HepG2 (cell line): ENCODE data around the gene GALNT17. TPM values are rescaled to one million over a fixed set of nuclear protein-coding genes. Genes with fewer than 3 reads are reported as not detected.

Experiments
- CCDC6 ChIP-seq: sonication (generic); formaldehyde crosslinking; IDR thresholded peaks from 2 replicates; pipeline ENCODE4 v1.8.1; 2022; ENCODE audit warnings: mild to moderate bottlenecking, missing genetic modification reagents, moderate library complexity
- MTF2 ChIP-seq: sonication (generic); formaldehyde crosslinking; IDR thresholded peaks from 2 replicates; pipeline ENCODE4 v1.5.0; 2020; ENCODE audit warnings: missing genetic modification reagents, borderline replicate concordance
- RAD21 ChIP-seq: fragments of 450-650 bp; formaldehyde crosslinking; IDR thresholded peaks from 2 replicates; pipeline ENCODE4 v1.5.0; 2020; ENCODE audit warnings: mild to moderate bottlenecking
- SOX6 ChIP-seq, 2 experiments: fragments of 450-650 bp in 1 of 2; sonication (generic) in 1 of 2; formaldehyde crosslinking in 1 of 2; IDR thresholded peaks; 2 replicates each; pipeline versions ENCODE4 v1.4.0 to v1.6.1; 2017 to 2020; ENCODE audit warnings: antibody characterized with exemption in 1 of 2, mild to moderate bottlenecking in 1 of 2, missing genetic modification reagents in 1 of 2
- ZMYM3 ChIP-seq: sonication (generic); formaldehyde crosslinking; IDR thresholded peaks from 2 replicates; pipeline ENCODE4 v1.5.1; 2020; ENCODE audit warnings: mild to moderate bottlenecking, missing genetic modification reagents
- ZNF501 ChIP-seq: sonication (generic); formaldehyde crosslinking; IDR thresholded peaks from 2 replicates; pipeline ENCODE4 v1.5.1; 2020; ENCODE audit warnings: mild to moderate bottlenecking, moderate library complexity, missing genetic modification reagents
- polyA plus RNA-seq, 8 experiments: library from polyadenylated mRNA; depleted of rRNA in 3 of 8; stranded (reverse) in 7 of 8; unstranded in 1 of 8; fragments of >200 nt; fragmentation: Illumina TruSeq in 4 of 8; extraction: Trizol in 4 of 8; gene quantifications; 2 replicates each; pipeline versions ENCODE4 v1.2.1 to v1.2.3, GENCODE V29; 2011 to 2016; ENCODE audit warnings: low read depth in 4 of 8, missing spikeins in 1 of 8, mixed read lengths in 1 of 8; ENCODE audit not compliant: insufficient read depth in 1 of 8
- total RNA-seq, 5 experiments: library from RNA; depleted of rRNA; stranded (reverse); fragments of >200 nt; fragmentation: Illumina TruSeq; extraction: Trizol; gene quantifications; 2 replicates each; pipeline ENCODE4 v1.2.3, GENCODE V29; 2016; ENCODE audit warnings: low read depth in 1 of 5
- TF ChIP-seq, protein P1 (sequence below): IDR thresholded peaks from 2 replicates; pipeline ENCODE4 v1.6.1; 2016; ENCODE audit warnings: low read depth, control low read depth
- TF ChIP-seq, protein P2 (sequence below): sonication (generic); formaldehyde crosslinking; IDR thresholded peaks from 2 replicates; pipeline ENCODE4 v1.5.1; 2020; ENCODE audit warnings: mild to moderate bottlenecking, missing genetic modification reagents, moderate library complexity
- TF ChIP-seq, protein P3 (sequence below): sonication (generic); formaldehyde crosslinking; IDR thresholded peaks from 2 replicates; pipeline ENCODE4 v1.9.0; 2022; ENCODE audit warnings: missing genetic modification reagents, mild to moderate bottlenecking, borderline replicate concordance
- TF ChIP-seq, protein P4 (sequence below): sonication (generic); formaldehyde crosslinking; IDR thresholded peaks from 2 replicates; pipeline ENCODE4 v1.8.0; 2022; ENCODE audit warnings: mild to moderate bottlenecking, missing genetic modification reagents, moderate library complexity
- TF ChIP-seq, protein P5 (sequence below): IDR thresholded peaks from 2 replicates; pipeline ENCODE4 v1.6.1; 2012; ENCODE audit warnings: inconsistent platforms
- TF ChIP-seq, protein P6 (sequence below): sonication (generic); formaldehyde crosslinking; IDR thresholded peaks from 2 replicates; pipeline ENCODE4 v1.4.0; 2020; ENCODE audit warnings: mild to moderate bottlenecking, missing genetic modification reagents
- TF ChIP-seq, protein P7 (sequence below): sonication (generic); formaldehyde crosslinking; IDR thresholded peaks from 2 replicates; pipeline ENCODE4 v1.5.0; 2020; ENCODE audit warnings: mild to moderate bottlenecking, missing genetic modification reagents, moderate library complexity
- TF ChIP-seq, protein P8 (sequence below): sonication (generic); formaldehyde crosslinking; IDR thresholded peaks from 2 replicates; pipeline ENCODE4 v1.8.1; 2023; ENCODE audit warnings: mild to moderate bottlenecking, missing genetic modification reagents, borderline replicate concordance

GALNT17 gene
- total and polyA plus RNA-seq, 2 of the 13 experiments (the other 11 are each of a cell fraction or from before 2014, with no cell fraction given): not detected

DNA sequence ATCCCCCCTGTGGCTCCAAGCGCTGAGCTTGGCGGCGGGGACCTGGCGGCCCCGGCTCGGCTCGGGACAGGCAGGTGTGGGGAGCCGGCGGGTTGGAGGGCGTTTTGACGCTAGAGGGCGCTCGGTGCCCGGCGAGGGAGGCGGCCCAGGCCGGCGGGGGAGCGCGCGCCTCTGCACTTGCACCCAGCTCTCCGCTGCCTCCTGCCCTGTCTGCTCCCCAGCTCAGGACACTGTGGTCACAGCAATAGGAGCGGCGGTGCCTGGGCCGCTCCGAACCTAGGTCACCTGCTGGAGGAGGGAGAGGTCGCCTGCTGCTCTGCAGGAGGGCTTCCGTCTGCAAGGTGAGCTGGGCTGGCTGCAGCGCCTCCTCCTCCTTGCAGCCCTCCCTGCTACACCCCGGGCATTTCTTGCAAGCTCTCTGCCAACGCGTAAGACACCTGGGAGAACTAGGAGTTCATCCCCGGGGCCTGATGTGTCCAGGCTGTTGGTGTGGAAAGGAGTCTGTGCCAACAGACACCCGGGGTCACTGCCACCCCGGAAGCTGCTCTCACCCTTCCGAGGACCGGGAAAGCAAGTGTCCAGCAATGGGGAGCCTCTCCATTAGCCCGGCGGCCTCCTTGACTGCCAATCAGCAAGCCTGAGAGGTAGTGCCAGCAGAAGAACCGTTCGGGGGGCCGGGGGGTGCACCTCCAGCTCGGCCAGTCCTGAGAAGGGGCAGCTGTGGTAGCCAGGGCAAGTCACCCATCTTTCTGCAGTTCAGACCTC lies 620.4 kb downstream of the GALNT17 start (continued):
- TF ChIP-seq, protein P1, sequence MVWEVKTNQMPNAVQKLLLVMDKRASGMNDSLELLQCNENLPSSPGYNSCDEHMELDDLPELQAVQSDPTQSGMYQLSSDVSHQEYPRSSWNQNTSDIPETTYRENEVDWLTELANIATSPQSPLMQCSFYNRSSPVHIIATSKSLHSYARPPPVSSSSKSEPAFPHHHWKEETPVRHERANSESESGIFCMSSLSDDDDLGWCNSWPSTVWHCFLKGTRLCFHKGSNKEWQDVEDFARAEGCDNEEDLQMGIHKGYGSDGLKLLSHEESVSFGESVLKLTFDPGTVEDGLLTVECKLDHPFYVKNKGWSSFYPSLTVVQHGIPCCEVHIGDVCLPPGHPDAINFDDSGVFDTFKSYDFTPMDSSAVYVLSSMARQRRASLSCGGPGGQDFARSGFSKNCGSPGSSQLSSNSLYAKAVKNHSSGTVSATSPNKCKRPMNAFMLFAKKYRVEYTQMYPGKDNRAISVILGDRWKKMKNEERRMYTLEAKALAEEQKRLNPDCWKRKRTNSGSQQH (CRISPR knock-in tag): 0 out of 2 replicates have a peak, but pooled peaks have one; percentile 48
- TF ChIP-seq SOX6 (IDR thresholded peaks at IDR 0.05) (no peak), SOX6 (CRISPR knock-in tag; IDR thresholded peaks at IDR 0.05) (peak; percentile 13; the same call in 1 of the 2 replicates), ZNF501 (0 out of 2 replicates have a peak, but pooled peaks have one; percentile 26), MTF2 (CRISPR knock-in tag) (peak; percentile 59; the same call in 1 of the 2 replicates), ZMYM3 (peak; percentile 69), CCDC6 (CRISPR knock-in tag) (no peak), RAD21 (CRISPR knock-in tag) (peak; percentile 83)
- TF ChIP-seq, protein P2, sequence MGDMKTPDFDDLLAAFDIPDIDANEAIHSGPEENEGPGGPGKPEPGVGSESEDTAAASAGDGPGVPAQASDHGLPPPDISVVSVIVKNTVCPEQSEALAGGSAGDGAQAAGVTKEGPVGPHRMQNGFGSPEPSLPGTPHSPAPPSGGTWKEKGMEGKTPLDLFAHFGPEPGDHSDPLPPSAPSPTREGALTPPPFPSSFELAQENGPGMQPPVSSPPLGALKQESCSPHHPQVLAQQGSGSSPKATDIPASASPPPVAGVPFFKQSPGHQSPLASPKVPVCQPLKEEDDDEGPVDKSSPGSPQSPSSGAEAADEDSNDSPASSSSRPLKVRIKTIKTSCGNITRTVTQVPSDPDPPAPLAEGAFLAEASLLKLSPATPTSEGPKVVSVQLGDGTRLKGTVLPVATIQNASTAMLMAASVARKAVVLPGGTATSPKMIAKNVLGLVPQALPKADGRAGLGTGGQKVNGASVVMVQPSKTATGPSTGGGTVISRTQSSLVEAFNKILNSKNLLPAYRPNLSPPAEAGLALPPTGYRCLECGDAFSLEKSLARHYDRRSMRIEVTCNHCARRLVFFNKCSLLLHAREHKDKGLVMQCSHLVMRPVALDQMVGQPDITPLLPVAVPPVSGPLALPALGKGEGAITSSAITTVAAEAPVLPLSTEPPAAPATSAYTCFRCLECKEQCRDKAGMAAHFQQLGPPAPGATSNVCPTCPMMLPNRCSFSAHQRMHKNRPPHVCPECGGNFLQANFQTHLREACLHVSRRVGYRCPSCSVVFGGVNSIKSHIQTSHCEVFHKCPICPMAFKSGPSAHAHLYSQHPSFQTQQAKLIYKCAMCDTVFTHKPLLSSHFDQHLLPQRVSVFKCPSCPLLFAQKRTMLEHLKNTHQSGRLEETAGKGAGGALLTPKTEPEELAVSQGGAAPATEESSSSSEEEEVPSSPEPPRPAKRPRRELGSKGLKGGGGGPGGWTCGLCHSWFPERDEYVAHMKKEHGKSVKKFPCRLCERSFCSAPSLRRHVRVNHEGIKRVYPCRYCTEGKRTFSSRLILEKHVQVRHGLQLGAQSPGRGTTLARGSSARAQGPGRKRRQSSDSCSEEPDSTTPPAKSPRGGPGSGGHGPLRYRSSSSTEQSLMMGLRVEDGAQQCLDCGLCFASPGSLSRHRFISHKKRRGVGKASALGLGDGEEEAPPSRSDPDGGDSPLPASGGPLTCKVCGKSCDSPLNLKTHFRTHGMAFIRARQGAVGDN: peak; percentile 31; the same call in 1 of the 2 replicates
- TF ChIP-seq, protein P3, sequence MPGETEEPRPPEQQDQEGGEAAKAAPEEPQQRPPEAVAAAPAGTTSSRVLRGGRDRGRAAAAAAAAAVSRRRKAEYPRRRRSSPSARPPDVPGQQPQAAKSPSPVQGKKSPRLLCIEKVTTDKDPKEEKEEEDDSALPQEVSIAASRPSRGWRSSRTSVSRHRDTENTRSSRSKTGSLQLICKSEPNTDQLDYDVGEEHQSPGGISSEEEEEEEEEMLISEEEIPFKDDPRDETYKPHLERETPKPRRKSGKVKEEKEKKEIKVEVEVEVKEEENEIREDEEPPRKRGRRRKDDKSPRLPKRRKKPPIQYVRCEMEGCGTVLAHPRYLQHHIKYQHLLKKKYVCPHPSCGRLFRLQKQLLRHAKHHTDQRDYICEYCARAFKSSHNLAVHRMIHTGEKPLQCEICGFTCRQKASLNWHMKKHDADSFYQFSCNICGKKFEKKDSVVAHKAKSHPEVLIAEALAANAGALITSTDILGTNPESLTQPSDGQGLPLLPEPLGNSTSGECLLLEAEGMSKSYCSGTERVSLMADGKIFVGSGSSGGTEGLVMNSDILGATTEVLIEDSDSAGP (CRISPR knock-in tag): peak; percentile 51; the same call in 1 of the 2 replicates
- TF ChIP-seq, protein P4, sequence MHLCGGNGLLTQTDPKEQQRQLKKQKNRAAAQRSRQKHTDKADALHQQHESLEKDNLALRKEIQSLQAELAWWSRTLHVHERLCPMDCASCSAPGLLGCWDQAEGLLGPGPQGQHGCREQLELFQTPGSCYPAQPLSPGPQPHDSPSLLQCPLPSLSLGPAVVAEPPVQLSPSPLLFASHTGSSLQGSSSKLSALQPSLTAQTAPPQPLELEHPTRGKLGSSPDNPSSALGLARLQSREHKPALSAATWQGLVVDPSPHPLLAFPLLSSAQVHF (CRISPR knock-in tag): no peak
- TF ChIP-seq, protein P5, sequence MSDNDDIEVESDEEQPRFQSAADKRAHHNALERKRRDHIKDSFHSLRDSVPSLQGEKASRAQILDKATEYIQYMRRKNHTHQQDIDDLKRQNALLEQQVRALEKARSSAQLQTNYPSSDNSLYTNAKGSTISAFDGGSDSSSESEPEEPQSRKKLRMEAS: no peak
- TF ChIP-seq, protein P6, sequence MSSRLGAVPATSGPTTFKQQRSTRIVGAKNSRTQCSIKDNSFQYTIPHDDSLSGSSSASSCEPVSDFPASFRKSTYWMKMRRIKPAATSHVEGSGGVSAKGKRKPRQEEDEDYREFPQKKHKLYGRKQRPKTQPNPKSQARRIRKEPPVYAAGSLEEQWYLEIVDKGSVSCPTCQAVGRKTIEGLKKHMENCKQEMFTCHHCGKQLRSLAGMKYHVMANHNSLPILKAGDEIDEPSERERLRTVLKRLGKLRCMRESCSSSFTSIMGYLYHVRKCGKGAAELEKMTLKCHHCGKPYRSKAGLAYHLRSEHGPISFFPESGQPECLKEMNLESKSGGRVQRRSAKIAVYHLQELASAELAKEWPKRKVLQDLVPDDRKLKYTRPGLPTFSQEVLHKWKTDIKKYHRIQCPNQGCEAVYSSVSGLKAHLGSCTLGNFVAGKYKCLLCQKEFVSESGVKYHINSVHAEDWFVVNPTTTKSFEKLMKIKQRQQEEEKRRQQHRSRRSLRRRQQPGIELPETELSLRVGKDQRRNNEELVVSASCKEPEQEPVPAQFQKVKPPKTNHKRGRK (CRISPR knock-in tag): peak; percentile 40; the same call in 1 of the 2 replicates
- TF ChIP-seq, protein P7, sequence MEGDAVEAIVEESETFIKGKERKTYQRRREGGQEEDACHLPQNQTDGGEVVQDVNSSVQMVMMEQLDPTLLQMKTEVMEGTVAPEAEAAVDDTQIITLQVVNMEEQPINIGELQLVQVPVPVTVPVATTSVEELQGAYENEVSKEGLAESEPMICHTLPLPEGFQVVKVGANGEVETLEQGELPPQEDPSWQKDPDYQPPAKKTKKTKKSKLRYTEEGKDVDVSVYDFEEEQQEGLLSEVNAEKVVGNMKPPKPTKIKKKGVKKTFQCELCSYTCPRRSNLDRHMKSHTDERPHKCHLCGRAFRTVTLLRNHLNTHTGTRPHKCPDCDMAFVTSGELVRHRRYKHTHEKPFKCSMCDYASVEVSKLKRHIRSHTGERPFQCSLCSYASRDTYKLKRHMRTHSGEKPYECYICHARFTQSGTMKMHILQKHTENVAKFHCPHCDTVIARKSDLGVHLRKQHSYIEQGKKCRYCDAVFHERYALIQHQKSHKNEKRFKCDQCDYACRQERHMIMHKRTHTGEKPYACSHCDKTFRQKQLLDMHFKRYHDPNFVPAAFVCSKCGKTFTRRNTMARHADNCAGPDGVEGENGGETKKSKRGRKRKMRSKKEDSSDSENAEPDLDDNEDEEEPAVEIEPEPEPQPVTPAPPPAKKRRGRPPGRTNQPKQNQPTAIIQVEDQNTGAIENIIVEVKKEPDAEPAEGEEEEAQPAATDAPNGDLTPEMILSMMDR (CRISPR knock-in tag): peak; percentile 89
- TF ChIP-seq, protein P8, sequence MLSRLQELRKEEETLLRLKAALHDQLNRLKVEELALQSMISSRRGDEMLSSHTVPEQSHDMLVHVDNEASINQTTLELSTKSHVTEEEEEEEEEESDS (CRISPR knock-in tag): no peak
